Measurements from ENCODE around the gene EGFL7.

GRCh38 chr9:136613824-136614371 is 48.8 kb upstream of the EGFL7 start:
- TF ChIP-seq CTCF (IDR thresholded peaks at IDR 0.05) (no peak), ZFX (IDR thresholded peaks at IDR 0.05; ENCODE audit: borderline replicate concordance) (no peak)

Data from 22Rv1 (cell line).